Mammary epithelial cell (primary cell): Measurements from ENCODE around the gene CACNA2D4.

Experiments
- CTCF ChIP-seq, 2 donors: IDR thresholded peaks in 1 of 2; conservative IDR thresholded peaks in 1 of 2; 2 replicates each; pipeline ENCODE4 v1.5.1; 2011 to 2012; ENCODE audit warnings: inconsistent platforms in 2 of 2, low read length in 2 of 2, mild to moderate bottlenecking in 2 of 2, control low read depth in 1 of 2, low read depth in 1 of 2; ENCODE audit not compliant: insufficient read depth in 1 of 2; ENCODE audit errors: extremely low read depth in 1 of 2
- EZH2 ChIP-seq: IDR thresholded peaks from 2 replicates; pipeline ENCODE4 v1.6.1; 2012; ENCODE audit warnings: low read length, inconsistent platforms, borderline replicate concordance

DNA sequence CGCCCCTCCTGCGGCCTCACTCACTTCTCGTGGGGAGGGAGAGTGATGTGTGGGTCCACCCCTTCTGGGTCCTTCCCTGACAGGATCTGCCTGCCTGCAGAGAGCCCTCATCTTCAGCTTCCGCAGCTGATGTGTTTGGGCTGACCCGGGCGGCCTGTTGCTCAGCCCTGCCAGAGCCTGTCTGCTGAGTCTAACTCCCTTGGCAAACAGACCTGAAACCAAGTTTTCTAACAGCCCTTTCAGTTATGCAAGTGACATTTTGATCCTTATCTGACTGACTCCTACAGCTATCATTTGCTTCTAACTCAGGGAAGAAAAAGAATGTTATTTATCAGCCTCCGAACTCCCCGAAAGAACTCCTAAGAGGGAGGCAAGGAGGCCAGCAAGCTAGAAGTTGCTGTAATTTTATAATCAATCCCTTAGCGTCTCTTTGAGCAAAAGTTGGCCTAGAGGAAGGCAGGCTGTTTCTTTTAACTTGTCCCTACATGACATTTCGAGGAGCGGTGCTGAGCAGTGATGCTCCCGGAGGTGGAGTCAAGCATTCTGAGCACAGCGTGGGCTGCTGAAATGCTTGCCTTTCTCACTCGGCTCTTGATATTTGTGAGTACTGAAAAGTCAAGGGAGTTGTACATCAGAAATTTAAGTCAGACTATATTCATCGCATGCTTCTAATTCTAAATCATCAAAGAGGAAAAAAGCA lies 31.5 kb upstream of the CACNA2D4 start:
- TF ChIP-seq CTCF (conservative IDR thresholded peaks at IDR 0.05 in 1 of 2, IDR thresholded peaks at IDR 0.05 in 1 of 2; ENCODE audit: extremely low read depth in 1 of 2, insufficient read depth in 1 of 2, low read depth in 1 of 2, low read length in 2 of 2) (no peak), EZH2 (no peak)
